ENCODE data around the gene RFT1.

Gene RFT1

GRCh38 chr3:53161450-53161819 lies 31.2 kb upstream of the RFT1 start:
- peaks cover 14% of the 10 kb centered on the region; the same call in 1 of the 2 replicates for H3K4me1 ChIP-seq (ENCODE audit: insufficient read depth, low read length)
- H3K36me3 ChIP-seq (ENCODE audit: insufficient read depth, low read depth, low read length), result no peaks in the 10 kb centered on the region
- no peak overlapping the region for H3K27ac ChIP-seq (ENCODE audit: low read length)
- no peaks in the 10 kb centered on the region for H3K9me3 ChIP-seq (ENCODE audit: insufficient read depth, low read depth, low read length)
- peaks cover 39% of the 10 kb centered on the region for H3K27me3 ChIP-seq (ENCODE audit: insufficient read depth, low read length)
- H3K9ac ChIP-seq (ENCODE audit: low read depth, low read length), result peak overlapping the region; percentile 37; the same call in 1 of the 2 replicates
- H3K4me3 ChIP-seq (ENCODE audit: low read length), result peak overlapping the region; percentile 76

- Histone ChIP-seq H3K4me1 (ENCODE audit: insufficient read depth, low read length) (peaks cover 14% of the 10 kb centered on the region; the same call in 1 of the 2 replicates), H3K27ac (ENCODE audit: low read length) (no peak within 1 kb of the TSS), H3K27me3 (ENCODE audit: insufficient read depth, low read length) (peaks cover 39% of the 10 kb centered on the region), H3K36me3 (ENCODE audit: insufficient read depth, low read depth, low read length) (no peaks in the 10 kb centered on the region), H3K9ac (ENCODE audit: low read depth, low read length) (peak within 1 kb of the TSS; percentile 71; the same call in 1 of the 2 replicates), H3K9me3 (ENCODE audit: insufficient read depth, low read depth, low read length) (no peaks in the 10 kb centered on the region), H3K4me3 (ENCODE audit: low read length) (peak within 1 kb of the TSS; percentile 76)
Observed at GRCh38 chr3:53160660-53161449, 30.6 kb upstream of the RFT1 start, which contains the start of gene PRKCD. Gene PRKCD (plus strand): TSS chr3:53161209. CDS start chr3:53178423, 17,214 bp downstream.

- Histone ChIP-seq H3K4me1 (ENCODE audit: insufficient read depth, low read length) (peaks cover 14% of the 10 kb centered on the region; the same call in 1 of the 2 replicates), H3K9me3 (ENCODE audit: insufficient read depth, low read depth, low read length) (no peaks in the 10 kb centered on the region), H3K4me3 (ENCODE audit: low read length) (peak overlapping the region; percentile 76), H3K27me3 (ENCODE audit: insufficient read depth, low read length) (peaks cover 39% of the 10 kb centered on the region), H3K36me3 (ENCODE audit: insufficient read depth, low read depth, low read length) (no peaks in the 10 kb centered on the region), H3K27ac (ENCODE audit: low read length) (no peak overlapping the region), H3K9ac (ENCODE audit: low read depth, low read length) (no peak overlapping the region)
Observed at GRCh38 chr3:53160061-53160659, 29.9 kb upstream of the RFT1 start.

- H3K9me3 ChIP-seq (ENCODE audit: insufficient read depth, low read depth, low read length), result no peaks in the 10 kb centered on the region
- no peak overlapping the region for H3K9ac ChIP-seq (ENCODE audit: low read depth, low read length)
- H3K36me3 ChIP-seq (ENCODE audit: insufficient read depth, low read depth, low read length), result no peaks in the 10 kb centered on the region
- peak overlapping the region; percentile 10; the same call in 1 of the 2 replicates for H3K4me3 ChIP-seq (ENCODE audit: low read length)
- peaks cover 14% of the 10 kb centered on the region; the same call in 1 of the 2 replicates for H3K4me1 ChIP-seq (ENCODE audit: insufficient read depth, low read length)
- no peak overlapping the region for H3K27ac ChIP-seq (ENCODE audit: low read length)
- H3K27me3 ChIP-seq (ENCODE audit: insufficient read depth, low read length), result peaks cover 39% of the 10 kb centered on the region
Observed at GRCh38 chr3:53159156-53160060, 29.2 kb upstream of the RFT1 start.

GRCh38 chr3:53158765-53159155 lies 28.5 kb upstream of the RFT1 start:
- no peaks in the 10 kb centered on the region for H3K36me3 ChIP-seq (ENCODE audit: insufficient read depth, low read depth, low read length)
- H3K27me3 ChIP-seq (ENCODE audit: insufficient read depth, low read length), result peaks cover 39% of the 10 kb centered on the region
- no peak overlapping the region for H3K27ac ChIP-seq (ENCODE audit: low read length)
- H3K4me1 ChIP-seq (ENCODE audit: insufficient read depth, low read length), result peaks cover 14% of the 10 kb centered on the region; the same call in 1 of the 2 replicates
- H3K9ac ChIP-seq (ENCODE audit: low read depth, low read length), result no peak overlapping the region
- no peaks in the 10 kb centered on the region for H3K9me3 ChIP-seq (ENCODE audit: insufficient read depth, low read depth, low read length)
- H3K4me3 ChIP-seq (ENCODE audit: low read length), result no peak overlapping the region

- Histone ChIP-seq H3K9ac (ENCODE audit: low read depth, low read length) (no peak overlapping the region), H3K27me3 (ENCODE audit: insufficient read depth, low read length) (peaks cover 39% of the 10 kb centered on the region), H3K9me3 (ENCODE audit: insufficient read depth, low read depth, low read length) (no peaks in the 10 kb centered on the region), H3K27ac (ENCODE audit: low read length) (no peak overlapping the region), H3K4me3 (ENCODE audit: low read length) (no peak overlapping the region), H3K4me1 (ENCODE audit: insufficient read depth, low read length) (peaks cover 12% of the 10 kb centered on the region; the same call in 1 of the 2 replicates), H3K36me3 (ENCODE audit: insufficient read depth, low read depth, low read length) (no peaks in the 10 kb centered on the region)
Observed at GRCh38 chr3:53157974-53158580, 27.8 kb upstream of the RFT1 start.

- H3K4me3 ChIP-seq (ENCODE audit: low read length), result no peak overlapping the region; the same call in 1 of the 2 replicates
- peaks cover 12% of the 10 kb centered on the region; the same call in 1 of the 2 replicates for H3K4me1 ChIP-seq (ENCODE audit: insufficient read depth, low read length)
- H3K9me3 ChIP-seq (ENCODE audit: insufficient read depth, low read depth, low read length), result no peaks in the 10 kb centered on the region
- no peak overlapping the region for H3K27ac ChIP-seq (ENCODE audit: low read length)
- no peaks in the 10 kb centered on the region for H3K36me3 ChIP-seq (ENCODE audit: insufficient read depth, low read depth, low read length)
- no peak overlapping the region for H3K9ac ChIP-seq (ENCODE audit: low read depth, low read length)
- H3K27me3 ChIP-seq (ENCODE audit: insufficient read depth, low read length), result peaks cover 31% of the 10 kb centered on the region
Observed at GRCh38 chr3:53156368-53156834, 26.2 kb upstream of the RFT1 start.

- Histone ChIP-seq H3K36me3 (ENCODE audit: insufficient read depth, low read depth, low read length) (no peaks in the 10 kb centered on the region), H3K27ac (ENCODE audit: low read length) (no peak overlapping the region), H3K4me3 (ENCODE audit: low read length) (no peak overlapping the region), H3K4me1 (ENCODE audit: insufficient read depth, low read length) (peaks cover 12% of the 10 kb centered on the region; the same call in 1 of the 2 replicates), H3K27me3 (ENCODE audit: insufficient read depth, low read length) (peaks cover 31% of the 10 kb centered on the region), H3K9ac (ENCODE audit: low read depth, low read length) (no peak overlapping the region), H3K9me3 (ENCODE audit: insufficient read depth, low read depth, low read length) (no peaks in the 10 kb centered on the region)
Observed at GRCh38 chr3:53155760-53156159, 25.5 kb upstream of the RFT1 start.

GRCh38 chr3:53154881-53155285 lies 24.6 kb upstream of the RFT1 start:
- Histone ChIP-seq H3K36me3 (ENCODE audit: insufficient read depth, low read depth, low read length) (no peaks in the 10 kb centered on the region), H3K4me3 (ENCODE audit: low read length) (no peak overlapping the region), H3K9me3 (ENCODE audit: insufficient read depth, low read depth, low read length) (no peaks in the 10 kb centered on the region), H3K27ac (ENCODE audit: low read length) (no peak overlapping the region), H3K9ac (ENCODE audit: low read depth, low read length) (no peak overlapping the region), H3K4me1 (ENCODE audit: insufficient read depth, low read length) (peaks cover 11% of the 10 kb centered on the region; the same call in 1 of the 2 replicates), H3K27me3 (ENCODE audit: insufficient read depth, low read length) (peaks cover 23% of the 10 kb centered on the region)

GRCh38 chr3:53153980-53154379 lies 23.7 kb upstream of the RFT1 start:
- H3K4me1 ChIP-seq (ENCODE audit: insufficient read depth, low read length), result peaks cover 3% of the 10 kb centered on the region; the same call in 1 of the 2 replicates

More at GRCh38 chr3:53153980-53154379, 23.7 kb upstream of the RFT1 start:
- no peaks in the 10 kb centered on the region for H3K36me3 ChIP-seq (ENCODE audit: insufficient read depth, low read depth, low read length)
- H3K9me3 ChIP-seq (ENCODE audit: insufficient read depth, low read depth, low read length), result no peaks in the 10 kb centered on the region
- H3K27me3 ChIP-seq (ENCODE audit: insufficient read depth, low read length), result peaks cover 14% of the 10 kb centered on the region
- no peak overlapping the region for H3K27ac ChIP-seq (ENCODE audit: low read length)
- H3K9ac ChIP-seq (ENCODE audit: low read depth, low read length), result no peak overlapping the region
- H3K4me3 ChIP-seq (ENCODE audit: low read length), result no peak overlapping the region
